Caco-2 (cell line): ENCODE results near the gene SERPINB6. TPM values are rescaled to one million over a fixed set of nuclear protein-coding genes. Genes with fewer than 3 reads are reported as not detected.
"Not testable (repeated sequence)": the region's sequence is repeated elsewhere in the genome, so short reads cannot be mapped to it uniquely, and the experiment has no call there.

Experiments
- BruUV-seq: library from RNA; stranded (reverse); fragments of 400-500 nt; replicated peaks from 2 replicates; lab custom pipeline; 2021; lab: Mats Ljungman, UMichigan
- CTCF ChIA-PET: fragments of 300-600 bp; sonication (Branson Sonifier 250); formaldehyde crosslinking; loops from one replicate; lab custom pipeline; 2022; ENCODE audit warnings: antibody characterized with exemption; lab: Charles Lee
- POLR2A ChIA-PET: fragments of 300-600 bp; sonication (Branson Sonifier 250); formaldehyde crosslinking; loops from one replicate; lab custom pipeline; 2022; ENCODE audit warnings: antibody characterized with exemption; lab: Charles Lee
- DNase-seq, 2 experiments: peaks; one replicate each; pipeline versions ENCODE4 v3.0.0 to v3.0.0-alpha.2; 2020 to 2022
- H3K27me3 ChIP-seq: replicated peaks from 2 replicates; pipeline ENCODE4 v1.6.0; 2011; ENCODE audit warnings: low read length; ENCODE audit not compliant: control insufficient read depth, insufficient read depth
- H3K36me3 ChIP-seq: 2 replicates; pipeline ENCODE4 v1.5.1; 2011; ENCODE audit warnings: low read length; ENCODE audit not compliant: control insufficient read depth, insufficient read depth
- H3K4me1 ChIP-seq: fragments of 250-450 bp; sonication (Bioruptor Pico); 2 replicates; pipeline ENCODE4 v1.5.1; 2020; ENCODE audit warnings: mild to moderate bottlenecking
- H3K4me3 ChIP-seq: 2 replicates; pipeline ENCODE4 v1.5.1; 2011; ENCODE audit warnings: low read depth, mild to moderate bottlenecking, control low read depth, low read length
- H3K9me3 ChIP-seq: fragments of 250-450 bp; sonication (Bioruptor Pico); 2 replicates; pipeline ENCODE4 v1.5.1; 2020; ENCODE audit warnings: mild to moderate bottlenecking, moderate library complexity
- H3K27ac Mint-ChIP-seq: one replicate; pipeline ENCODE4 v1.8.0; 2022; ENCODE audit warnings: mixed read lengths; ENCODE audit not compliant: unreplicated experiment
- H3K27me3 Mint-ChIP-seq: one replicate; pipeline ENCODE4 v1.8.0; 2022; ENCODE audit warnings: mixed read lengths; ENCODE audit not compliant: insufficient read depth, unreplicated experiment
- H3K36me3 Mint-ChIP-seq: one replicate; pipeline ENCODE4 v1.8.0; 2022; ENCODE audit warnings: mild to moderate bottlenecking, mixed read lengths; ENCODE audit not compliant: insufficient read depth, unreplicated experiment
- H3K4me1 Mint-ChIP-seq: one replicate; pipeline ENCODE4 v1.8.0; 2022; ENCODE audit warnings: low read depth, mixed read lengths; ENCODE audit not compliant: unreplicated experiment
- H3K4me3 Mint-ChIP-seq: one replicate; pipeline ENCODE4 v1.8.0; 2022; ENCODE audit warnings: mild to moderate bottlenecking, moderate library complexity, mixed read lengths; ENCODE audit not compliant: unreplicated experiment
- H3K9me3 Mint-ChIP-seq: one replicate; pipeline ENCODE4 v1.8.0; 2022; ENCODE audit warnings: mixed read lengths; ENCODE audit not compliant: unreplicated experiment
- CTCF ChIP-seq, 2 experiments: fragments of 200-600 bp in 1 of 2; IDR thresholded peaks; 1 replicate in 1 of 2; 2 replicates in 1 of 2; pipeline versions ENCODE4 v1.5.1 to v1.8.0; 2011 to 2022; ENCODE audit warnings: antibody characterized with exemption in 1 of 2, control low read depth in 1 of 2, inconsistent platforms in 1 of 2, low read depth in 1 of 2, low read length in 1 of 2, mild to moderate bottlenecking in 1 of 2, moderate library complexity in 1 of 2; ENCODE audit not compliant: insufficient read depth in 1 of 2, severe bottlenecking in 1 of 2, unreplicated experiment in 1 of 2
- intact Hi-C: fragments of 100-400 bp; cut with micrococcal nuclease; formaldehyde crosslinking; loops from one replicate; pipeline ENCODE4 v1.10.0; 2022; ENCODE audit not compliant: unreplicated experiment
- total RNA-seq: library from RNA; stranded (reverse); gene quantifications from 2 replicates; pipeline ENCODE4 v1.2.3, GENCODE V29; 2022

The SERPINB6 gene
- total RNA-seq, 1 experiment from 2014 or later: 60.0 TPM

GRCh38 chr6:3006476-3006875 lies 35.1 kb upstream of the SERPINB6 start:
- Mint-ChIP-seq H3K4me1 (peaks cover 17% of the 10 kb centered on the region), H3K4me3 (no peak overlapping the region), H3K27me3 (no peaks in the 10 kb centered on the region), H3K36me3 (peaks cover 52% of the 10 kb centered on the region), H3K27ac (no peak overlapping the region), H3K9me3 (peaks cover 8% of the 10 kb centered on the region)
- no peak for DNase-seq
- no TSS peak for BruUV-seq
- Histone ChIP-seq H3K4me1 (peaks cover 22% of the 10 kb centered on the region), H3K4me3 (no peak overlapping the region), H3K36me3 (no peaks in the 10 kb centered on the region; the same call in none of the 2 replicates), H3K9me3 (peaks cover 5% of the 10 kb centered on the region; the same call in 1 of the 2 replicates), H3K27me3 (no peaks in the 10 kb centered on the region)
- CTCF ChIA-PET: no interaction called here
- no peak for TF ChIP-seq CTCF (IDR thresholded peaks at IDR 0.05; ENCODE audit: insufficient read depth in 1 of 2, low read depth in 1 of 2, low read length in 1 of 2, severe bottlenecking in 1 of 2, unreplicated experiment in 1 of 2)
- POLR2A ChIA-PET: no interaction called here
- intact Hi-C loops: no loop called here

GRCh38 chr6:3005874-3006273 lies 34.5 kb upstream of the SERPINB6 start:
- Histone ChIP-seq H3K36me3 (no peaks in the 10 kb centered on the region; the same call in none of the 2 replicates), H3K4me1 (peaks cover 22% of the 10 kb centered on the region), H3K27me3 (no peaks in the 10 kb centered on the region), H3K4me3 (no peak overlapping the region), H3K9me3 (no peaks in the 10 kb centered on the region)
- ChIA-PET CTCF (no interaction called here), POLR2A (no interaction called here)
- DNase-seq: no peak
- BruUV-seq: no TSS peak
- peaks cover 2% of the 10 kb centered on the region for H3K9me3 Mint-ChIP-seq
- intact Hi-C loops: no loop called here
- peaks cover 51% of the 10 kb centered on the region for H3K36me3 Mint-ChIP-seq
- H3K4me1 Mint-ChIP-seq: peaks cover 17% of the 10 kb centered on the region
- H3K27me3 Mint-ChIP-seq: no peaks in the 10 kb centered on the region
- TF ChIP-seq CTCF (IDR thresholded peaks at IDR 0.05; ENCODE audit: insufficient read depth in 1 of 2, low read depth in 1 of 2, low read length in 1 of 2, severe bottlenecking in 1 of 2, unreplicated experiment in 1 of 2): no peak
- H3K27ac Mint-ChIP-seq: no peak overlapping the region
- no peak overlapping the region for H3K4me3 Mint-ChIP-seq

GRCh38 chr6:3005077-3005476 lies 33.7 kb upstream of the SERPINB6 start:
- BruUV-seq: no TSS peak
- Histone ChIP-seq H3K36me3 (no peaks in the 10 kb centered on the region; the same call in none of the 2 replicates), H3K27me3 (no peaks in the 10 kb centered on the region), H3K4me1 (peaks cover 16% of the 10 kb centered on the region), H3K9me3 (no peaks in the 10 kb centered on the region), H3K4me3 (no peak overlapping the region)
- intact Hi-C loops: no loop called here
- Mint-ChIP-seq H3K36me3 (peaks cover 43% of the 10 kb centered on the region), H3K27me3 (no peaks in the 10 kb centered on the region), H3K9me3 (no peaks in the 10 kb centered on the region), H3K4me3 (no peak overlapping the region), H3K4me1 (peaks cover 14% of the 10 kb centered on the region), H3K27ac (no peak overlapping the region)
- DNase-seq: no peak
- no peak for TF ChIP-seq CTCF (IDR thresholded peaks at IDR 0.05; ENCODE audit: insufficient read depth in 1 of 2, low read depth in 1 of 2, low read length in 1 of 2, severe bottlenecking in 1 of 2, unreplicated experiment in 1 of 2)
- ChIA-PET POLR2A (no interaction called here), CTCF (no interaction called here)

- H3K9me3 ChIP-seq, H3K36me3 ChIP-seq, H3K4me3 ChIP-seq, DNase-seq, H3K9me3 Mint-ChIP-seq, BruUV-seq, CTCF ChIA-PET, H3K4me1 ChIP-seq, H3K4me3 Mint-ChIP-seq, H3K4me1 Mint-ChIP-seq, H3K27me3 ChIP-seq, intact Hi-C loops, H3K27me3 Mint-ChIP-seq: not testable (repeated sequence)
- H3K27ac Mint-ChIP-seq: peak overlapping the region; percentile 31
- peaks cover 31% of the 10 kb centered on the region for H3K36me3 Mint-ChIP-seq
- POLR2A ChIA-PET: interaction anchor here (0.7 kb wide), 1 partner anchor 42 kb away, joined by 4 read pairs; no protein-coding TSS in a partner anchor
These were observed 31.9 kb upstream of the SERPINB6 start for GRCh38 chr6:3003226-3003625.
